HG03521 (cell line): ENCODE measurements around the gene EPN3.

ENCODE experiments used
- ATAC-seq: cut with Tn5 transposase; IDR thresholded peaks from one replicate; pipeline ENCODE4 v1.9.1; 2021; ENCODE audit warnings: mild to moderate bottlenecking, moderate library complexity; ENCODE audit not compliant: unreplicated experiment

EPN3 gene

GRCh38 chr17:50533720-50534148, 1.2 kb downstream of the EPN3 start:
- ATAC-seq = no peak

DNA sequence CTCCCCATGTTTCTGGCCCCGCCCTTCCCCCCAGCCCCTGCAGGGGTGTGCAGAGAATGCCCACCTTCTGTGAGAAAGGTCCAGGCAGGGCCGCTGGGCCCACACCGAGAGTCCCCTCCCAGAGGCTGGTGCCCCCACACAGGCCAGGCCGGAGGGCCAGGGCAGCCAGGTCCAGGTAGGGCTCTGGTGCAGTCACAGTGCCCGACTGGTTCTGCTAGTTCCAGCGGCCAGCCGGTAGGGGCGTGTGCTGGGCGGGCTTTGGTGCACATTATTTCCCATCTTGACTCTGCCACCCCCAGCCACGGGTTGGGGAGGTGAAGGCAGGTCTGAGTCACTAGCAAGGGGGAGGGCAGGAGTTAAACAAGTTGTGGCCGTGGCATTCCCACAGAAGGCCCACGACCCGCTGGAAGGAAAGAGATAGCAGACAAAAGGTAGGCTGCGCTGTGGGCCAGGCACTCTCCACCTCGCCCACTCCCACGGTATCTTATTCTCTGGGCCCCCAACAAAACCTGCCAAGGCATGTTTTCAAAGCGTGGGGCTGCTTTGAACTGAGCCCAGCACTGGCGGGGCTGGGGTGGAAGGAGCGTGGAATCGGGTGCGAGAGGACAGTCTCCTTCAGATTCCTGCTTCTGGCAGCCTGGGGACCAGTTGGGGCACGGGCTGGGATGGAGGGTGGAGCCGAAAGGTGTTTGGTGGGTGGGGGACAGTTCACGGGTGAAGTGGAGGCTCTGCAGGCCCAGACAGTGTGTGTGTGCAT, 1.9 kb downstream of the EPN3 start:
- ATAC-seq = no peak

DNA sequence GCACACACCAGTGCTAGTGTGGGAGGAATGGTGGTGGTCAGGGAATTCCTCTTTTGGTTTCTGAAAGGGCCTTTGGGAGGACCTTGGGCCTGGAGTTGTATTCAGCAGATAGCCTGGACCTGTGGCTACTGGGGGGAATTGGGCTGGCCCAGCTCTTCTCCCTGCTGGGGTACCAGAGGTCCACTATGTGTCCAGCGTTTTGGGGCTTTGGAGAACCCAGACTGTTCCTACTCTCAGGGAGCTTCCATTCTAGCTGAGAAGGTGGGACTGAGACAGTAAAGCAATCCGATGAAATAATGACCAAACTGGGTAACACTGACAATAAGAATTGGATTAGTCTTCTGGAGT, 2.4 kb downstream of the EPN3 start:
- ATAC-seq = no peak

- no peak for ATAC-seq
Observed at GRCh38 chr17:50535407-50535806, 2.9 kb downstream of the EPN3 start.

GRCh38 chr17:50536683-50537646, 4.4 kb downstream of the EPN3 start:
- ATAC-seq = no peak

DNA sequence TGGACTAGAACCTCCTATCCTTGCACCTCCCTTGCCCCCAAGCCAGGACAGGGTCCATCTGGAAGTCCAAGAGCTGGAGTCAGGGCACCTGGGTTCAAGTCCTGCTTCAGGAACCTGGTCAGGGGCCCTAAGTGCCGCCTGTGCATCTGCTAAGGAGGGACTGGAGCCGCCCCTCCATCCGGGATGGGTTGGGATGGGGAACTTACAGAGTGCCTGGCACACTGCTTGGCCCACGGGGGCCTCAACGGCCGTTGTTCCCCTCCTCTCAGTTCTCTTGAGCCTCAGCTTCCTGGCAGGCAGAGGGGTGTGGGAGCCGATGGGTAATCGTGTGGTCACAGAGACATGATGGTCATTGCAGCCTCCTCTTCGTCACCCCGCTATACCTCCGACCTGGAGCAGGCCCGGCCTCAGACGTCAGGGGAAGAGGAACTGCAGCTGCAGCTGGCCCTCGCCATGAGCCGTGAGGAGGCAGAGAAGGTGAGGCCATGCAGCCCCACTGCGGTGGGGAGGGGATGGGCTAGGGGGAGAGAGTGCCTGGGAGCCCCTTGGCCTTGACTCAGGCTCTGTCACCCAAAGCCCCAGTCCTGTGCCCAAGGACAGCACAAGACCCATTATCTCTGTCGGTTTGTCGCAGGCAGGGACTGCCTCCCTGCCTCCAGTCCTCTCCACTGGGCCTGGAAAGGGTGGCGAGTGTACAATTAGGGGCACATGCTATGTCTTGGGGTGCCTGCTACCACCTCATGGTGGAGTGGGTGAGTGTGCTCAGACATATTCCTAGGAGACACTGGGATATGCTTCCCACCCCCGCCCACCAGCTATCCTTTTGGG, 5.4 kb downstream of the EPN3 start:
- ATAC-seq = no peak

- no peak for ATAC-seq
Observed at GRCh38 chr17:50538549-50539410, 6.2 kb downstream of the EPN3 start.

DNA sequence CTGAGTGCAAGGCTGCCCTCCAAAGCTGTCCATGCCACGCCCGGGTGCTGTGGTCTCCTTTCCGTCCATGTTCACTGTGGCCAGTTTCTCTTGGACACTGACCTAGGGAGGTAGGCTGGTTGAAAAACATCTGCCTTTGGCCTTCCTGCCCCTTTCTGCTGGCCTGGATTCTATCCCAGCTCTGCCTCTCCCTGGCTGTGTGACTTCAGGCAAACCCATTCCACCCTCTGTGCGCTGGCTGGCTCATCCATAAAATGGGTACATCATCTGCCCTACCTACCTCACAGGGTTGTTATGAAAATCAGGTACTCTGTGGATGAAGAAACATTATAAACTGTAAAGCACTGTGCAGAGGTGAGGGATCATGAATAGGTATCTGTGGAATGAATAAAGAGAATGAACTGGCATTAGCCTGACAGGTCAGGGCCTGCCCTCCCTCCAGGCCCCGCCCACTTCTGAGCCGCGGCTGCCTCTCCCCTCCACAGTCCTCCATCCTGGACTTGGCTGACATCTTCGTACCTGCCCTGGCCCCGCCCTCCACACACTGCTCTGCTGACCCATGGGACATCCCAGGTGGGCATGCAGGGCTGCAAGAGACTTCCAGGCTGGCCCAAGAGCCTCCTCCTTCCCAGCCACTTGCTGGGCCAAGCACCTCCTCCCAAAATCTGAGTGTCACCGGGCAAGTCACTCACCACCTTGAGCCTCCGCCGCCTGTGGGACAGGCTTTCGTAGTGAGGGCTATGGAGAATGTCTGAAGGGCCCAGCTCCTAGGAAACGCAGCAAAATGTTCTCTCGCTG, 7.4 kb downstream of the EPN3 start:
- no peak for ATAC-seq

- no peak for ATAC-seq
Observed at GRCh38 chr17:50540560-50541401, 8.2 kb downstream of the EPN3 start.

GRCh38 chr17:50541402-50541715, 8.8 kb downstream of the EPN3 start:
- ATAC-seq = no peak

DNA sequence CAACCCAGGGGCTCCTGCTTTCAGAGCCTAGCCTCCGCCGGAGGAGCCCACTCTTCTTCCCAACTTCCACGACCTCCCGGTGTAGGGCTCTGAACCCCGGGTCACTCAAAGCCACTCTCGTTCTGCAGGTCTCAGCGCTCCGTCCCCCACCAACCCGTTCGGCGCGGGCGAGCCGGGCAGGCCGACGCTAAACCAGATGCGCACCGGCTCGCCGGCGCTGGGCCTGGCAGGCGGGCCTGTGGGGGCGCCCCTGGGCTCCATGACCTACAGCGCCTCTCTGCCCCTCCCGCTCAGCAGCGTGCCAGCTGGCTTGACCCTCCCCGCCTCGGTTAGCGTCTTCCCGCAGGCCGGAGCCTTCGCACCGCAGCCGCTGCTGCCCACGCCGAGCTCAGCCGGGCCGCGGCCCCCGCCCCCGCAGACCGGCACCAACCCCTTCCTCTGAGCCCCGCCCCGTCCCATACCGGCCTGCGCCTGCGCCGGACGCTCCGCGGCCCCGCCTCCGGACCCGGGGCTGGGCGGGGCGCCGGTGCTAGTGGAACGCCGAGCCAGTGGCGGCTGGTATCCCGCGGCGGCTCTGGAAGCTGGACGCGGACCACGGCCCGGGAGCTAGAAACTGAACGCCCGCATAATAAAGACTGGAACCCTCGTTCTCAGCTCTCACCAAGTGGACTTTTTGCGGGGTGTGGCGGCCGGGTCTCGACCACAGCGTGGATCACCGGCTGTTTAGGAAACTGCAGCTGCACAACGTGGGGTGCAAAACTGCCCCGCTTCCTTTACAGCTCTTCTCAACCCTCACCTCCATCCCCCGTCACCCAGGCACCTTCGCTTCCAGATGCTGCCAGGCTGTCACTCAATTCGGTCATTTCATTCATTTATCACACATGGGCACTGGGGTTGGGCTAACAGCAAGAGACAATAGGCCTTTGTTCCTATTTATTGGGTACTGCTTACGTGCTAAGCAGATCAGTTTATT, 9.5 kb downstream of the EPN3 start:
- ATAC-seq = peak; percentile 83

- no peak for ATAC-seq
Observed at GRCh38 chr17:50542795-50543774, 10.6 kb downstream of the EPN3 start.

DNA sequence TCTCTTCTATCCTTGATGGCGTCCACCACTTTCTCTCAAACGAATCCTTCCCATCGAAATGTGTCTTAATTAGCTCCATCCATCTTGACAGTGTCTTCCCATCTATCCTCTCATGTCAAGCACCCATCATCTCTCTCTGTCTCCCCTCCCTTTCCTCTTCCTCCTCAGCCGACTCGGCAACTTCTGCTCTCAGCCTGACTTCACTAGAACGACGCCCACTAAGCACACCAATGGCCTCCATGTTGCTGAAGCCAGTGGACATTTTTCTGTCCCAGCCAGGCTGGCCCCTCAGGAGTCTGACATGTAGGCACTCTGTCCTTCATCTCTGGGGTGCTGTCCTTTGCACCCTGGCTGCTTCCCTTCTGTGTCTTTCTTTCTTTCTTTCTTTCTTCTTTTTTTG, 12.0 kb downstream of the EPN3 start:
- ATAC-seq = no peak

- ATAC-seq = no peak
Observed at GRCh38 chr17:50545311-50545710, 12.8 kb downstream of the EPN3 start.

DNA sequence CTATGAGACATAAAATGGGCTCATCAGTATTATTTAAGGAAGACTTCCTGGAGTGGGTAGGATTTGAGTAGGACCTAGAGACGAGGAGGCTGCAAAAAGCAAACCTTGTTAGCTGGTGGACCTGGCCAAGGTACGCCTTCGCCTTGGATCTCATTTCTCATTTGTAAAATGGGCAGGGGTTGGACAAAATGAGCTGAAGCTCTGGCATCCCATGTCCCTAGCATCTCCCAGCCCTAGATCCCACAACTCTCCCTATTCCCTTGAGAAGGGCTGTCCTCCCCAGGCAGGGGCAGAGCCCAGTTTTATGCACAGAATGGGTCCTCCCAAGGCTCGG, 14.1 kb downstream of the EPN3 start:
- no peak for ATAC-seq

DNA sequence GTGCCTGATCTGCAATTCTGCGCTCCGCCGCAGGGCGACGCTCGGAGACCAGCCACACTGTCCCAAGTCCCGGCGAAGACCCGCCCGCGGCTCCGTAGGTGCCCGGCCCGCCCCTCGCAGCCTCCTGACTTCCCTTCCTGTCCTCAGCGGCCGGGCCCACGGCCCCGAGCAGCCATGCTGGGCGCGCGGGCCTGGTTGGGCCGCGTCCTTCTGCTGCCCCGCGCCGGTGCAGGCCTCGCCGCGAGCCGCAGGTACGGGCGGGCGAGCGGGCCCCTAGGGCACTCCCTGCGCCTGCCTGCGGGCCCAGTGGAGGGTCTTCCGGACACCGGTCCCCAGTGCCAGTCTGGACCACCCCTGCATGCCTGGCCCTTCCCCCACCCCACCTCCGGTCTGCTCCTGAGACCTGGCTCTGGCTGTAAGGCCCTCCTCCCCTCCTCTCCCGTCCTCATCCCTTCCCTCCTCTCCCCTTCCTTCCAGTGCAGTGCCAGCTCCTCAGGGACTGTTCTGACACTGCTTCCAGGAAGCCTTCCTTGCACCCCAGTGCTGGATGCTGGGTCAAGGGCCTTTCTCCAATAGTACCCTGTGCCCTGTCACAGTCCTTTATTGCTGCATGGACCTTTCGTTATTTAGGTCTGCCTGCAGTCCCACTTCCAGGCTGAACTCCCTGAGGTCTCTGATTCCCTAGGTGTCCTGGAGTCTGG, 14.7 kb downstream of the EPN3 start, which contains the start of gene SPATA20:
SPATA20 (plus strand) TSS at position 140 of the 701 bp plus-strand sequence; CDS start at position 175, 35 bp downstream.
- ATAC-seq = peak; percentile 49
